Fibroblast of skin of back (primary cell): Measurements from ENCODE around the gene NCOR2.

Source experiments
- DNase-seq: peaks from one replicate; pipeline ENCODE4 v3.0.0-alpha.2; 2013

The NCOR2 gene

GRCh38 chr12:124525455-124525854 is 42.0 kb downstream of the NCOR2 start:
- DNase-seq: no peak

- peak; percentile 86 for DNase-seq
These were observed 43.0 kb downstream of the NCOR2 start for GRCh38 chr12:124524231-124524925.

DNA sequence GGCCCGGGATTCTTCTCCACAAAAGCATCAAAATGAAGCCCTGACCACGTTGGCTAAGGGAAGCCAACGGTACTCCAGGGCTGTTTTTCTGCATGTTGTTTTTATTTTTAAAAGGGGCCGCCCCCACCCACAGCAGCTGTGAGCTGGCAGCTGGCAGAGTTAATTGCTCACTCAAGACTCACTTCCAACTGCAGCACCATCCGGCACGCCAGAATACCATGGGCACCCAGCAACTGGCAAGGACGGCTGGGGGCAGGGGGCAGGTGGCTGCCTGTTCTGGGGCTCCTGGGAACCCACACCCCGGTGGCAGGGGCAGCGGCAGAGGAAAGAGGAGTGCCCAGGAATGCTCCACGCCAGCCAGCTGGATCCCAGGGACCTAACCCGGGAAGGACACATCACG is 44.3 kb downstream of the NCOR2 start:
- no peak for DNase-seq

DNA sequence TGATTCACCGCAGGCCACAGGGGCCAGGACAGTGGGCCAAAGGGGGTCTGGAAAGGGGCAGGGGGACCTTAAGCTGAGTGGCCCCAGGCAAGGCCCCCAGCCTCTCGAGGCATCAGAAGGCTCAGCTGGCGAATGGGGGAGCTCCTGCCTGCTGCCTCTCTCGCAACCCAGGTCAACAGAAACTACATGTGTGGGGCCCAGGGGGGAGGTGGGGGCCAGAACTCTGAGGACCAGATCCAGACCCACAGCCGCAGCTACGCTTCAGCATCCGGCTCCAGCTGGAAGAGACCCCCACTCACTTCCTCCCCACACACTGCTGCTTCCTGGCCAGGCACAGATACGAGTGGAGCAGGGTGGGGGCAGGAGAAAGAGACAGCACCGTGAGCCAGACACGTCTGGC is 46.5 kb downstream of the NCOR2 start:
- no peak for DNase-seq

DNA sequence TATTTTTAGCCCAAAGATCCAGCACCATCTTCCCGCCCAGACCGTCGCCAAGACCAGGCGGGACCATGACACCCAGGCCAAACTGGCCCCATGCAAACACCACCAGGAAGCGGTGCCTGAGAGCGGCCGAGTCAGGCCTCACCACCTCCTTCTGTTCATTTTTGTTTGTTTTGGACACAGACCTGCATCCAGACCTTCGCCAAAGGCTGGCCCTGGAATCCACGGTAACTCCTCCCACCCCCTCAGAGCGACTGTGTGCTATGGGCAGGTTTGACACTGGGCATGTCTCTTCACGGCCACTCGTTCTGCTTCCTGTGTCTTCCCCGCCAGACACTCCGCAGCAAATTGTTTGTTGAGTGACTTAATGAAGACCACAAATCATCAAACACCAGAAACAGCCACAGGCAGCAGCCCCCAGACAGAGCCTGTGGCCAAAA is 47.1 kb downstream of the NCOR2 start:
- peak; percentile 73 for DNase-seq

GRCh38 chr12:124519746-124520145 is 47.7 kb downstream of the NCOR2 start:
- DNase-seq: no peak

- peak; percentile 99 for DNase-seq
These were observed 49.1 kb downstream of the NCOR2 start for GRCh38 chr12:124518051-124518932.
